HG02938 (cell line): ENCODE measurements around the gene ARAP2.

Source experiments
- ATAC-seq: cut with Tn5 transposase; IDR thresholded peaks from one replicate; pipeline ENCODE4 v1.9.1; 2021; ENCODE audit warnings: mild to moderate bottlenecking, moderate library complexity; ENCODE audit not compliant: unreplicated experiment

The ARAP2 gene

DNA sequence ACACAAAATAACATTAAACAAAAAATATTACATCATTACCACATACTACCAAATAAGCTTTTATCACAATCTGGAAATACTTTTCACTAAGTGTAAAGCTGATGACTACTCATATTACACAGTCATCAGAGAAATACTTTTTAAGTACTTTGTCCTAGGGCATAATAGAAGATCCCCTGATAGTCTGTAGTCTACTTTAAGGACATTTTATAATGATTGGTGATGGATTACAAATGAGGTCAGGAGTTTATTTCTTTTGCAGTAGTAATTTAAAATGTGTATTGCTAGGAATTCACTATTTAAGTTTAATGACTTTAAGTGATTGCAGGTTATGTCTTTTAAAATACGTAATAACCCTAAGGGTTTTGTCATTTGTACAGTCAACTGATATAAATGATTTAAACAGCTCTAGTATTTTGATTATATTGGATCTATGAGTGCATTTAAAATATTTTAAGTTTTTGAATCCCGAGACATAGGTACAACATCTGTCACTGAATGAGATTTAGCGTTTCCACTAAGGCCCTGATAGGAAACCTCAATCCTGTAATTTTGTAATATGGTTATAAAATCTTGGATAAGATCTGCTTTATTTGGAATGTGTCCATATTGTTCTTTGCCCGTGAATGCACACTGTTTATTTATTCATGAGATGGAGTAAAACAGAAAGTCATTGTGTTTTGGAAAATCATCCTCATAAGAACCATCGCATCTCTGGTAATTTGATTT is 189.5 kb downstream of the ARAP2 start:
- ATAC-seq = no peak

DNA sequence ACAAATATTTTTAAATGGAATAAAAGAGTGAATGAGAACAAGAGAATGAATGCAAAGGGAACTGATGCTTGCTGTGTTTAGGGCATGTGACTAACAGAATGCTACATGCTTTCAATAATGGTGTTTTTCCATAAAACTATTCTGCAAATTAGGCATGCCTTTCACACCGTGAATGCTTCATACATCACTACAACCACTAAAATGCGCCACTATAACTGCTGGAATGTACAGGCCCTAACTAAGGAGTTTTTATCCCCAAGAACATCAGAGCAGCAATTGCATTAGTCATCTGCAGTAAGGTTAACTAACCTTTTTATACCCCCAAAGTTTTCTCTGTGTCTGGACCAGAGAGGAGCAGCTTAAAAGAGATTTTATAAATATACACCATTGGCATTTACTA is 190.4 kb downstream of the ARAP2 start:
- no peak for ATAC-seq

DNA sequence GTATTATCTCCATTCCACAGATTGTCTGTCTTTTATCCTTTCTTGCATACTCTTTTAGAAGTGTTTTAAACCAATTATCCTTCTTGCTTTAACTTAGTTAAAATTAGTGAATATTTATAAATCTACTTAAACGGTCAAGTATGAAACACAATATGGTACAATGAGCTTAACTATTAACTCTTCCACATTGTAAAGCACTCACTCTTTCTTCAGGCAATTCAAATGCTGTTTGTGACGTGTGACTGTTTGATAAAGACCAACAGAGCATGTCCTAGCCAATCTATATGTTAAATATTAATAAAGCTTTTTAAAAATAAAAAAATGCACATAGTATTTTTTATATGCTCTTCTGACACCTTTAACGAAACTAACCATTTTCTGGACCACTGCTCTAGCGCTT is 192.7 kb downstream of the ARAP2 start:
- no peak for ATAC-seq

DNA sequence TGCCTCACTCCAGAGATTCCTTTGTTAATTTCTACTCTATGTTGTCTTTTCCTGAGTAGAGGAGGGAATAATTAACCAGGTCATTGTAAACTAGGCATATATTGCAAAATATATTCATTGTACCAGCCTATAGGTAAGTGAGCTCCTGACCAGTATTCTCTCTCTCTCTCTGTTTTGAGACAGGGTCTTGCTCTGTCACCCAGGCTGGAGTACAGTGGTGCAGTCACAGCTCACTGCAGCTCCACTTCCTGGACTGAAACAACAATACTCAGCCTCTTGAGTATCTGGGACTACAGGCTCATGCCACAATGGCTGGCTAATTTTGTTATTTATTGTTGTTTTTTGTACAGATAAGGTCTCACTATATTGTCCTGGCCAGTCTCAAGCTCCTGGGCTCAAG is 198.3 kb downstream of the ARAP2 start:
- ATAC-seq = no peak

DNA sequence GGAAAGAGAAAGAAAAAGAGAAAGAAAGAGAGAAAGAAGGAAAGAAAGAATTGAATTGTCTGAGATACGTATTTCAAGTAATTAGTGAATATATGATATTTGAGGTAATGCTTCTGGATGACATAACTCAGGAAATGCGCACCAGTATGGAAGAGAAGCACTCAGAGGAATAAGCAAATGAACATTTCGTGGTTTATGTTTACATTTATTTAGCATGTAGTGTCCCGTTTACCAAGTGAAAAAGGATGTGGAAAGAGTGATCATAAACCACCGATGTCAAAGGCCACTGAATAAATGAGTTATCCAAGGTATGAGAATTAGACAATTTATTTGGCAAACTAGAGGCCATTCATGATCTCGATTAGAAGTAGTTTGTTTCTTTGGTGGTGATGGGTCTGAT is 200.4 kb downstream of the ARAP2 start:
- ATAC-seq = no peak

DNA sequence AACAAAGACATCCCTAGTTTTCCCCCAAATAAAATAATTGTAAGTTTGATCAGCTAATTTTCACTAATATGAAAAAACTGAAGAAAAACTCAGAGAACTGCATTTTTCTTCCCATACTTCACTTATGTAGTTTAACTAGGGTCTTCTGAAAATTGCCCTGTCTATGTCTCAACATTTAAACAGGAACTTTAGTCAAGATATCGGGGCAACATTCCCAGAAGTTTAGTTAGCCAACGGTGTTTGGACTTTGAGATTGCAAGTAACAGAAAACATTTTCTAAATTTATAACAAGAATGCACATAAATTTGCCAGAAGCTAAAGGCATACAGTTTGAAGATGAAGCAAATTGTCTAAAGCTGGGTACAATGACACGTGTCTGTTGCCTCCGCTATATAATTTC is 201.1 kb downstream of the ARAP2 start:
- no peak for ATAC-seq

DNA sequence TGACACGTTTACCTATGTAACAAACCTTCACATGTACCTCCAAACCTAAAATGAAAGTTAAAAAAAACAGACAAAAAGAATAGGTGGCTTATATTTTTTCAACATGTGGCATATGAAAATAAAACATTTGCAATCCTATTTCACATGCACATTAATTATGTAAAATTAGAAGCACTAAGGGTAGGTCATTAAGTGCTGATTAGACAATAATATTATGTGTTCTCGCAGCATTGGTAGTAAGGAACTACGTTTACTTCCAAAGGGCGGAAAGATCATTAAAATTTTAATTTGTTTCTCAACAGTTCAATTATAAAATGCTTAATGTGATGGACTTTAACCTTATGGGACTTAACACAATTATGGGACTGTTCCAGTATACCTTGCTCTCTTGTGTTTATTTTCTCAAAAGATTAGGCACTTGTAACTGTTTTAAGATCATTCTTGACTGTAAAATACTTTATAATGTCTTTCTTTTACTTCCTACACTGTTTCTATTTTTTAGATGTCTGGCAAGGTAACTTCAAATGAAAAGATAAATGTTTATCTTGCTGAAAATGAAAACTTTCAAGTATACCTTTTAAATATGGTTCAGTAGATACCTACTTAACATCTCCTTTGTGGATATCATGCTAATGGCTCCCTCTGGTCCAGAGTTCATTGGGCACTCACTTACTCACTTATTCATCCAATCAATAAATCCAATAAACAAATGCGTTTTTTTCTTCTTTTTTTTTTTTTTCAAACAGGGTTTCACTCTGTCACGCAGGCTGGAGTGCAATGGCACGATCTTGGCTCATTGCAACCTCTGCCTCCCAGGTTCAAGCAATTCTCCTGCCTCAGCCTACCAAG is 202.0 kb downstream of the ARAP2 start:
- ATAC-seq = no peak

DNA sequence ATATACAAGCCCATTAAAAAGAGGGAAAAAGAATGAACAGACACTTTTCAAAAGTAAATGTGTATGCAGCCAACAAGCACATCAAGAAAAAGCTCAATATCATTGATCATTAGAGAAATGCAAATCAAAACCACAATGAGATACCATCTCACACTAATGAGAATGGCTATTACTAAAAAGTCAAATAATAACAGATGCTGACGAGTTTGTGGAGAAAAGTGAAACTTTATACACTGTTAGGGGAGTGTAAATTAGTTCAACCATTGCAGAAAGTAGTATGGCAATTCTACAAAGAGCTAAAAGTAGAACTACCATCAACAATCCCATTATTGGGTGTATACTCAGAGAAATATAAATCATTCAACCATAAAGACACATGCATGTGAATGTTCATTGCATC is 203.0 kb downstream of the ARAP2 start:
- ATAC-seq = peak; percentile 87

DNA sequence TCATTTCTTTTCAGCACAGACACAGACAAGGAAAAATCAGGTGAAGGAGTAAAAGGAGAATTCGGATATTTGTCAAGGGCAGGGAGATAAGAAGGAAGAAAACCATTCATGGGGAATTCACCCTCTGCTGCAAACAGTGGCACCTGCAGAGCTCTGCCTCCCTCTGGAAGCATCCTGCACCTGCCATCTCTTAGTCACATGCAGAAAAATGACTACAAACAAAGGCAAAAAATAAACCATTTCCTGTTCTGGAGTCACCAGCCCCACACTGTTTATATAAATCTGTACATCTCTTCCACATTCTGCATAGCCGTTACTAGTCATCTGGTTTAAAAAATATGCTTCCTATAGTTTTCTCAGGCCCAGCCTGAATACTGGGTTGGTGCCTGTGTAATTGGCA is 205.3 kb downstream of the ARAP2 start:
- no peak for ATAC-seq

DNA sequence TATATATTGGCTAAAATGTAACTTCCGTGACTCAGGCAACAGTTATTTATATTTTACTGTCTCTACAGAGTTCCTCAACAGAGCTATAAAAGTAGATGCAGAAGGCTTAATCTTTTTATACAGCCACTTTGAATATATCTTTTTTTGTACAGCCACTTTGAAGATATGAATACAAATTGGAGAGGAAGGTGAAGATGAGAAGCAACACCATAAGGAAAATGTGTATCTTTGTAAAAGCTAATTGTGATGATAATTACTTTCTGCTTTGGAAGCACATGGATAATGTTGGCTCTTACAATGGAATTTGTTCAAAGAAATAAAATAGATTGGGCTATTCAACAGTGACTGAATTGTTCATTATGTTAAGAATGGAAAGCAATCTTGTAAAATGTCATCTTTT is 205.8 kb downstream of the ARAP2 start:
- ATAC-seq = no peak

DNA sequence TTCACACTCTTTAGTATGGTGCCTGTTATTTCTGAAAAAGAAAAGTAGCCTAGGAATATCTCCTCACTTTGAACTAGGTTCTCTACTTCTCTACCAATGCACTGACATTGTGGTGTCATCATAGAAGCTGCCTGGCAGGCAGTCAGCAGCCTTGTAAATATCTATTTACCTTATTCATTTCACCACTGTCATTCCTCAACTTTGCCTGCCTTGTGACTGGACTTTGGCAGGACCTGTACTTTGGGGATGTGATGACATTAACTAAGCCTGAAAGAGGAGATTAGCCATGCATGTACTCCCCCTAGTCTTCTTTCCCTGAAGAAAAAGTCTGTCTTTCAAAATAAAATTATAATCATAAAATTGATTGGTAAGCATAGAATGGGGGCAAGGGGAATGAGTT is 207.2 kb downstream of the ARAP2 start:
- no peak for ATAC-seq

DNA sequence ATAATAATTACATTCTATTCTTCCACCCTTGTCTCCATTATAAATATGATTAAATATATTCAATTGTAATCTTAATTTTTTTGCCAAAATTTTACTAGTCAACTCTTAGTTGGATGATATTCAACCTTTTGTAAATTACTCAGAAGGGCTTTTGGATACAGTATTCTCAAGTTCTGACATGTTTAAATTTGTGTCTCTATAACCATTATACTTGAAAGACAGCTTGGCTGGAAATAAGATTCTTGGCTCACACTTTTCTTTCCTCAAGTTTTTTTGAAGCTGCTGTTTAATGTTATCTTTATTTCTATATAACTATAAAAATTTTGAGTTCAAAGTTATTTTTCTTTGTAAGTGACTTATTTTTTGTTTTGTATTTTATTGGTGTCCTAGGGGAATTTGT is 214.4 kb downstream of the ARAP2 start:
- no peak for ATAC-seq

DNA sequence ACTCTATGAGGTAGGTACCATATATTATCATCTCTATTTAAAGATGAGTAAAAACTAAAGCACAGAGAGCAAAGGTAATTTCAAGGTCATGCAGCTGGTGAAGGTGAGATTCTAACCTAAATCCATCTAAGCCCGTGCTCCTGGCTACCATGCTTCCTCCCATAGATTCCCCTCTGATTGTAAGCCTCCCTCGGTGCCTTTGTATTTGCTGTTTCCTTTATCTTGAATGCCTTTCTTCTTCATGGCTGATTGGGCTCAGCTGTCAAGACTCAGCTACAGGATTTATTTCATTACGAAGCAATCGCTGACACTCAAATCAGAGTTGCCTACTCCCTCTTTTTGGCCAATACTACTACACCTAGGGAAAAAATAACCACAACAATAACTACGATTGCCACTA is 217.1 kb downstream of the ARAP2 start:
- ATAC-seq = no peak

DNA sequence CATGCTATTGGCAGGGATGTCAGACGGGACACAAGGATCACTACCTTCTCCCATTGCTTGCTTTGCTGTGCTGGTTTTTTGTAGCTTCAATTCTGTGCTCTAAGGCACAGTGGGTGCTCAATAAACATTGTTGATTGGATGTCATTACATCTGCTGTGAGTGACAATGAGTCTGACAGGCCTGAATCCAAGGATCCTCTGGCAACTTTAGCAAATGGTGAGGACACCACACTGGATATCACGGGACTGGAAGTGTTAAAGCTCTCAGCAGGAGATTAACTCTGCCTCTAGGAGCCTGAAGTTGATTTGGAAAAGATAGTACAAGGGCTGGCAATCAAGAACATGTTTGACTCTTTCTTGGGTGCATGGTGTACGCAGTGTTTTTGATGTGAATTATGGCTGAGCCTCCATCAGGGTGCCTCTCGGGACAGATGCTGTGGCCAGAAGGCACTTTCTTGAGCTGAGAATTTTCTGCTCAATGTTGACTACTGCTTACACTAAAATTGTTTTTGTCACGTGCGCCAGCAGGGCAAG is 217.9 kb downstream of the ARAP2 start:
- no peak for ATAC-seq

DNA sequence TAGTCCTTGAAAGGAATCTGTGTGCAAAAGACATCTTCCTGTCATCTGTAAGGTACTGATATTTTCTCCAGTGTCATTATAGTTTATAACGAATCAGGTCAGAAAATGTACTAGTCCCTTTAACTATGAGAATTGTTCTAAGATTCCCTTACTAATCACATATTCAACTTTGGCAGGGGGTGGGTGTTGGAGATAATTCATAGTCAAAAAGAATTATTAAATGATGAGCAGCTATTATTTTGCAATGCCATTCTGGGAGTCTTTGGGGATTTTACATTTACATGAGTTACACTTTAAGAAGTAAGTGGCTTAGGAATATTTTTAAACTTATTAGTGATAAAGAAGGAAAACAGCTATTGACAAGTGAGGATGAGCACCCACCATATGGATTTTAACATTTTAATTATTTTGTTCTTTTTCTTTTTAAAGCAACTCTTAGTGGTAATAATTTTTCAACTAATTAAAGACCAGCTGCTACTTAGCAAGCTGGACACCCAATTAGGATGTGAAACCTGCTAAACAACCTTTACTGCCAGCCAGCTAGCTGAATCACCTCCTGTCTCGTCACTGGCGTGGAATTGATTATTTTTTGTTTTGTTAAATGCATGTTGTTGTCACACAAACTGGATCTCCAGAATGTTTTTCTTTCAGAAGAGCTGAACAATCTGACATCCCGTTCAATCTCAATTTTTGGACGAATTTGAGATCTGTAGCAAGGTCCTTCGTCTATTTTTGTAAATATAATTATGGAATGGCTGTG is 219.2 kb downstream of the ARAP2 start:
- ATAC-seq = no peak

DNA sequence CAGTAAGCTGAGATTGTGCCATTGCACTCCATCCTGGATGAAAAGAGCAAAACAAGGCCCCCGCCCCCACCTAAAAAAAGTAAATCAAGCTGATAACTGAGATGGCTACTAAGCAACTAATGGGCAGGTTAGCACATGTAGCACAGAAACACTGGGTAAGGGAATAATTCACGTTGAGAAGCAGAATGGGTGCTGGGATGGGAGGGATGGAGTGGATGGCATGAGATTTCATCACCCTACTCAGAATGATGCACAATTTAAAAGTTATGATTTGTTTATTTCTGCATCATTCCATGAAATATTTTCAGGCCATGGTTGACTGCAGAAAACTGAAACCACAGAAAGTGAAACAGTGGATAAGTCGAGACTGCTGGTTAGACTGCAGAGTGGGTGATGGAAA is 224.0 kb downstream of the ARAP2 start:
- ATAC-seq = no peak
